Mucosa of rectum (tissue), 2 donors: ENCODE data around the gene SGMS1.
"Not testable (repeated sequence)": the region's sequence is repeated elsewhere in the genome, so short reads cannot be mapped to it uniquely, and the experiment has no call there.

ENCODE experiments used
- H3K27ac ChIP-seq, 2 donors: one replicate each; pipeline ENCODE4 v1.7.0; 2013; ENCODE audit warnings: inconsistent platforms in 2 of 2, low read depth in 2 of 2, low read length in 2 of 2
- H3K27me3 ChIP-seq, 2 donors: one replicate each; pipeline ENCODE4 v1.7.0; 2013; ENCODE audit warnings: low read length in 2 of 2; ENCODE audit not compliant: control insufficient read depth in 2 of 2, insufficient read depth in 2 of 2
- H3K36me3 ChIP-seq, 2 donors: one replicate each; pipeline ENCODE4 v1.7.0; 2013; ENCODE audit warnings: low read length in 2 of 2; ENCODE audit not compliant: control insufficient read depth in 2 of 2, insufficient read depth in 2 of 2
- H3K4me1 ChIP-seq, 2 donors: one replicate each; pipeline ENCODE4 v1.7.0; 2013; ENCODE audit warnings: low read length in 2 of 2, mild to moderate bottlenecking in 1 of 2; ENCODE audit not compliant: control insufficient read depth in 2 of 2, insufficient read depth in 2 of 2
- H3K4me3 ChIP-seq, 2 donors: one replicate each; pipeline ENCODE4 v1.7.0; 2013; ENCODE audit warnings: low read length in 2 of 2
- H3K9ac ChIP-seq, 2 donors: one replicate each; pipeline ENCODE4 v1.7.0; 2013; ENCODE audit warnings: low read length in 2 of 2, low read depth in 1 of 2, mild to moderate bottlenecking in 1 of 2
- H3K9me3 ChIP-seq, 2 donors: one replicate each; pipeline ENCODE4 v1.7.0; 2013; ENCODE audit warnings: low read length in 2 of 2; ENCODE audit not compliant: control insufficient read depth in 2 of 2
- donor health status: healthy.
- donor health status: Normal muscosa, but diverticular disease.

SGMS1 gene

GRCh38 chr10:50550291-50550839, 73.4 kb downstream of the SGMS1 start:
- no peak overlapping the region for H3K4me3 ChIP-seq
- no peak overlapping the region for H3K9ac ChIP-seq
- no peaks in the 10 kb centered on the region for H3K36me3 ChIP-seq
- no peak overlapping the region for H3K27ac ChIP-seq
- H3K4me1 ChIP-seq, result peaks cover 0 to 5% of the 10 kb centered on the region in 2 donors
- no peaks in the 10 kb centered on the region for H3K9me3 ChIP-seq
- no peaks in the 10 kb centered on the region for H3K27me3 ChIP-seq

DNA sequence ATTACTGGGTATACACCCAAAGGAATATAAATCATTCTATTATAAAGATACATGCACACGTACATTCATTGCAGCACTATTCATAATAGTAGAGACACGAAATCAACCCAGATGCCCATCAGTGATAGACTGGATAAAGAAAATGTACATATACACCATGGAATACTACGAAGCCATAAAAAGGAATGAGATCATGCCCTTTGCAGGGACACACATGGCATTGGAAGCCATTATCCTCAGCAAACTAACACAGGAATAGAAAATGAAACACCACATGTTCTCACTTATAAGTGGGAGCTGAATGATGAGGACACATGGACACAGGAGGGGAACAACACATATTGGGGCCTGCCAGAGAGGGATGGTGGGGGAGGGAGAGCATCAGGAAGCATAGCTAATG, 74.6 kb downstream of the SGMS1 start:
- not testable (repeated sequence) for H3K36me3 ChIP-seq, H3K27me3 ChIP-seq, H3K4me1 ChIP-seq, H3K27ac ChIP-seq, H3K4me3 ChIP-seq, H3K9me3 ChIP-seq, H3K9ac ChIP-seq

- not testable (repeated sequence) for H3K36me3 ChIP-seq, H3K4me1 ChIP-seq
These were observed 75.3 kb downstream of the SGMS1 start for GRCh38 chr10:50548481-50548880.

DNA sequence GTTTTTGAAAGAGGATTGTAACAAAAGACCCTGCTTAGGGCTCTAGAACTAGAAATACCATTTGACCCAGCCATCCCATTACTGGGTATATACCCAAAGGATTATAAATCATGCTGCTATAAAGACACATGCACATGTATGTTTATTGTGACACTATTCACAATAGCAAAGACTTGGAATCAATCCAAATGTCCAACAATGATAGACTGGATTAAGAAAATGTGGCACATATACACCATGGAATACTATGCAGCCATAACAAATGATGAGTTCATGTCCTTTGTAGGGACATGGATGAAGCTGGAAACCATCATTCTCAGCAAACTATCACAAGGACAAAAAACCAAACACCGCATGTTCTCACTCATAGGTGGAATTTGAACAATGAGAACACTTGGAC, 77.5 kb downstream of the SGMS1 start:
- H3K27me3 ChIP-seq, H3K4me1 ChIP-seq, H3K4me3 ChIP-seq, H3K9me3 ChIP-seq, H3K9ac ChIP-seq, H3K27ac ChIP-seq, H3K36me3 ChIP-seq: not testable (repeated sequence)

More at GRCh38 chr10:50548481-50548880, 75.3 kb downstream of the SGMS1 start:
- not testable (repeated sequence) for H3K27ac ChIP-seq, H3K27me3 ChIP-seq, H3K4me3 ChIP-seq, H3K9ac ChIP-seq, H3K9me3 ChIP-seq

- Histone ChIP-seq H3K27me3 (no peaks in the 10 kb centered on the region), H3K4me1 (no peaks in the 10 kb centered on the region), H3K4me3 (no peak overlapping the region), H3K9me3 (no peaks in the 10 kb centered on the region), H3K9ac (no peak overlapping the region), H3K36me3 (no peaks in the 10 kb centered on the region), H3K27ac (no peak overlapping the region)
These were observed 77.9 kb downstream of the SGMS1 start for GRCh38 chr10:50545846-50546245.

DNA sequence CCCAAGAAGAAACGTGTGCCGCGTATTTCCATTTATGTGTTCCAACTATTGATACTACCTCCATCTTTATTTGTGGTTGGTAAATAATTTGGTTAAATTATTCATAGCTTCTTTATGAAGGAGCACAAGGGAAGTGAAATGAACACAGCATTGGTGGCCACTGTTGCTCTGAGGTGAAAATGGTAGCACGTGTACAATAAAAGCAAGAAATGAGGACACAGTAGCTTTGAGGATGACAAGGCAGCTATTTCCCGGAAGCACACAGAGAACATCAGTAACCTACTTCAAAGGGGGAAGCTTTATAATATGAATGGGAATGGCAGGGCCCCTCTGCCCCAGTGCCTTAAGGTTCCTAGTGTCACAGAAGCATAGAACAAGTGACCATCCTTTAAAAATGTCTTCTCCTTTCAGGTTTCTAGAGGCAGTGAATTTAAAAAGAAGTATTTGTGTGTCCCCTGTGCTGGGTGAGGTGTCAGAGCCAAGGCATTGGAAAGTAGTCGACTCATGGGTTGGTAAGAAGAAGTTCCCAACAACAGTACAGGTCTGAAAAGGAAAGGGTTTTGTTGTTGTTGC, 78.8 kb downstream of the SGMS1 start:
- Histone ChIP-seq H3K27ac (no peak overlapping the region), H3K4me1 (no peaks in the 10 kb centered on the region), H3K4me3 (no peak overlapping the region), H3K27me3 (no peaks in the 10 kb centered on the region), H3K9ac (no peak overlapping the region), H3K9me3 (no peaks in the 10 kb centered on the region), H3K36me3 (no peaks in the 10 kb centered on the region)

DNA sequence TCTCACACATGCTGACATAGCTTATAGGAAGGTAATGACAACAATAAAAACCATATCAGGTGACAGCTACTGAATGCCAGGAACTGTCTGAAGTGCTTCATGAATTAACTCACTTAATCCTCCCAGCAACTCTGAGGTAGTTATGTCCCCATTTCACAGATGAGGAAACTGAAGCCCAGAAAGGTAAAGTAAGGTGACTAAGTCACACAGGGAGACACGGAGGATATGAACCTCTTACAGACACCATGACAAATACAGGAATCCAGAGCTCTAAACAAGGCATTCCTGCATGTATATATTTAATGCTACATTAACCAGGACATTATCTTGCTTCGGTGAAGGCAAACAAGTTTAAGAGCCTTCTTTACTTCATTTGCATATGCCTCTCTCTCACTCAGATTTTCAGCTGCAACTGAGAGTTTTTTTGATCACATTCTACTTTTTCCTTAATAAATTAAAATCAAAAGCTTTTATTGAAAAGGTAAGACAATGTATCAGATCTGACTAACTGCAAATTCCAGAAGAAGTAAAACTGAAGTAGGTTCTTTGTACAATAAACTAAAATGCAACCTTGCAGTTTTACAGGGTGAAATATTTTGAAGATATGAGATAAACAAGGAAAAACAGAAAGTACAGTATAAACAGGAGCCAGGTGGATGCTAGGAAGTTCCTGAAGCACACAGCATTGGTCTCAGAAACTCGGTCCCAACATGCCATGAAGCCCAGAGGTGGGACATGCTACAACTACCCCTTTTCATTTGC, 79.5 kb downstream of the SGMS1 start:
- Histone ChIP-seq H3K9me3 (no peaks in the 10 kb centered on the region), H3K27ac (no peak overlapping the region), H3K9ac (no peak overlapping the region), H3K27me3 (no peaks in the 10 kb centered on the region), H3K36me3 (no peaks in the 10 kb centered on the region), H3K4me3 (no peak overlapping the region), H3K4me1 (no peaks in the 10 kb centered on the region)

- H3K4me1 ChIP-seq, result no peaks in the 10 kb centered on the region
- H3K36me3 ChIP-seq, result no peaks in the 10 kb centered on the region
- H3K27ac ChIP-seq, result no peak overlapping the region
These were observed 80.9 kb downstream of the SGMS1 start for GRCh38 chr10:50542871-50543270.

DNA sequence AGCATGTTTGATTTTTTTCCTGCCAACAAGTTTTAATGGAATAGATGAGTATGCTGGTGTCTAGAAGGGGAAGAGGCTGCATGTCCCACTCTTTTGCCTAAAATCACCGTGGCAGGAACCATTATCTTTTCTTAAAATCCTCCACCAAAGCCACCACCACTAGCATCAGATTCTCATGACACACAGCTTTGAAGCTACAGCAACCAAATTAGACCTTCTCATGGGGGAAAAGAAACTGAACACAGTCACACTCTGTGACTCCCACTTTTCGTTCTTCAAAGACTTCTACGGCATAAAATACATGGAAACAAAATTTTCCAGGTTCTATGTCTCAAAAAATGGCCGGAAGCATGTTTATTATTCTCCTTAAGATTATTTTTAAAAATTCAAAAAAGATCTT, 81.8 kb downstream of the SGMS1 start:
- no peak overlapping the region for H3K4me3 ChIP-seq
- no peaks in the 10 kb centered on the region for H3K9me3 ChIP-seq
- H3K27me3 ChIP-seq, result no peaks in the 10 kb centered on the region
- no peak overlapping the region for H3K27ac ChIP-seq
- H3K36me3 ChIP-seq, result no peaks in the 10 kb centered on the region
- H3K4me1 ChIP-seq, result no peaks in the 10 kb centered on the region
- no peak overlapping the region for H3K9ac ChIP-seq

More at GRCh38 chr10:50542871-50543270, 80.9 kb downstream of the SGMS1 start:
- Histone ChIP-seq H3K27me3 (no peaks in the 10 kb centered on the region), H3K9ac (no peak overlapping the region), H3K4me3 (no peak overlapping the region), H3K9me3 (no peaks in the 10 kb centered on the region)

DNA sequence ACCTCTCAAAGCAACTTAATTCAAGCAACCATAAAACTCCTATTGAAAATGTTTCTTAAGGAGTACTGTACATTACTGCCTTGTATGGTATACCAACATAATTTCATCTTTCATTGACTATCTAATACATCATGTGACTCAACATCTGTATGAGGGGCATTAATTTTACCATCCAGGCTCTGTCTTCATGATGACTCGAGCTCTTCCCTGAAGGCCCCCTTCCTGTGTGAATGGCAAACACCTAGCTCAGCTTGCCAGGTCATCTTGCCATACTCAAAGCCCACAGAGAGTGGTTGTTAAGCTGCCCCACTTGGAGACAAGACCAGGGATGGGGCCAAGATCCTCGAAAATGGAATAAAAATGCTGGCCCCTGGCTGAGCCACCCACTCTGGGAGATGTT, 82.4 kb downstream of the SGMS1 start:
- H3K9ac ChIP-seq, result no peak overlapping the region
- no peaks in the 10 kb centered on the region for H3K36me3 ChIP-seq
- H3K27ac ChIP-seq, result no peak overlapping the region
- no peaks in the 10 kb centered on the region for H3K27me3 ChIP-seq
- no peak overlapping the region for H3K4me3 ChIP-seq
- no peaks in the 10 kb centered on the region for H3K4me1 ChIP-seq
- H3K9me3 ChIP-seq, result no peaks in the 10 kb centered on the region
